Panc1 (cell line): ENCODE data around the gene LYST. TPM values are rescaled to one million over a fixed set of nuclear protein-coding genes. Genes with fewer than 3 reads are reported as not detected.

ENCODE experiments used
- ATAC-seq: fragments of 200-7000 bp; cut with Tn5 transposase; 2 replicates; pipeline ENCODE4 v1.9.1; 2020; ENCODE audit warnings: mild to moderate bottlenecking, moderate library complexity
- BruUV-seq: library from RNA; stranded (reverse); fragments of 400-500 nt; replicated peaks from 2 replicates; lab custom pipeline; 2021; lab: Mats Ljungman, UMichigan
- CTCF ChIA-PET: fragments of 300-600 bp; sonication (Branson Sonifier 250); formaldehyde crosslinking; loops from one replicate; lab custom pipeline; 2022; ENCODE audit warnings: antibody characterized with exemption; lab: Charles Lee
- POLR2A ChIA-PET: fragments of 300-600 bp; sonication (Branson Sonifier 250); formaldehyde crosslinking; loops from one replicate; lab custom pipeline; 2022; ENCODE audit warnings: antibody characterized with exemption; lab: Charles Lee
- DNase-seq: peaks from one replicate; pipeline ENCODE4 v3.0.0-alpha.2; 2010; ENCODE audit warnings: low read depth, low spot score
- H3K27ac ChIP-seq: 2 replicates; pipeline ENCODE4 v1.5.1; 2011; ENCODE audit warnings: mild to moderate bottlenecking, low read length, inconsistent platforms
- H3K27me3 ChIP-seq: fragments of 200-500 bp; sonication (Bioruptor generic); 2 replicates; pipeline ENCODE4 v1.6.0; 2014; ENCODE audit warnings: low read length, inconsistent platforms; ENCODE audit not compliant: control insufficient read depth, insufficient read depth
- H3K36me3 ChIP-seq: fragments of 200-500 bp; sonication (Bioruptor generic); 2 replicates; pipeline ENCODE4 v1.5.1; 2014; ENCODE audit warnings: inconsistent platforms, mild to moderate bottlenecking, low read length, moderate library complexity; ENCODE audit not compliant: control insufficient read depth, insufficient read depth
- H3K4me1 ChIP-seq: 2 replicates; pipeline ENCODE4 v1.5.1; 2011; ENCODE audit warnings: inconsistent platforms, mild to moderate bottlenecking, low read length, moderate library complexity; ENCODE audit not compliant: control insufficient read depth, insufficient read depth
- H3K4me3 ChIP-seq, 2 experiments: 2 replicates each; pipeline ENCODE4 v1.5.1; 2011 to 2012; ENCODE audit warnings: low read depth in 2 of 2, low read length in 2 of 2, mild to moderate bottlenecking in 2 of 2, inconsistent platforms in 1 of 2, moderate library complexity in 1 of 2
- H3K9me3 ChIP-seq: fragments of 200-500 bp; sonication (Bioruptor generic); 2 replicates; pipeline ENCODE4 v1.5.1; 2014; ENCODE audit warnings: low read depth, mild to moderate bottlenecking, inconsistent platforms, low read length, moderate library complexity; ENCODE audit not compliant: control insufficient read depth, insufficient read depth
- POLR2AphosphoS5 ChIP-seq: IDR thresholded peaks from 2 replicates; pipeline ENCODE4 v1.6.1; 2012; ENCODE audit warnings: mild to moderate bottlenecking, low read depth, low read length, moderate library complexity
- REST ChIP-seq, 2 experiments: IDR thresholded peaks; 2 replicates each; pipeline ENCODE4 v1.6.1; 2011 to 2012; ENCODE audit warnings: low read depth in 2 of 2, control low read depth in 1 of 2, low read length in 1 of 2, mild to moderate bottlenecking in 1 of 2, moderate library complexity in 1 of 2; ENCODE audit not compliant: insufficient read depth in 1 of 2
- SIN3A ChIP-seq: IDR thresholded peaks from 2 replicates; pipeline ENCODE4 v1.6.1; 2012; ENCODE audit warnings: low read depth, mild to moderate bottlenecking, low read length, moderate library complexity, borderline replicate concordance; ENCODE audit not compliant: insufficient read depth
- TCF7L2 ChIP-seq: IDR thresholded peaks from 2 replicates; pipeline ENCODE4 v1.6.1; 2011; ENCODE audit warnings: mild to moderate bottlenecking, low read depth, low read length, inconsistent platforms
- in situ Hi-C: cut with HindIII; loops from 2 replicates; pipeline ENCODE4 v1.10.0; 2016; ENCODE audit warnings: low sequenced_read_pairs, low pct_unique_long_range_greater_than_20kb
- intact Hi-C: fragments of 100-400 bp; cut with micrococcal nuclease; formaldehyde crosslinking; loops from one replicate; pipeline ENCODE4 v1.10.0; 2022; ENCODE audit not compliant: unreplicated experiment
- total RNA-seq: library from RNA; stranded (reverse); gene quantifications from one replicate; pipeline ENCODE4 v1.2.1, GENCODE V29; 2021; ENCODE audit not compliant: unreplicated experiment
- TF ChIP-seq, protein P1 (sequence below): fragments of 450-650 bp; IDR thresholded peaks from 2 replicates; pipeline ENCODE4 v1.5.1; 2017; ENCODE audit warnings: mild to moderate bottlenecking

Gene LYST
- total RNA-seq, 1 experiment from 2014 or later = 75.2 TPM

DNA sequence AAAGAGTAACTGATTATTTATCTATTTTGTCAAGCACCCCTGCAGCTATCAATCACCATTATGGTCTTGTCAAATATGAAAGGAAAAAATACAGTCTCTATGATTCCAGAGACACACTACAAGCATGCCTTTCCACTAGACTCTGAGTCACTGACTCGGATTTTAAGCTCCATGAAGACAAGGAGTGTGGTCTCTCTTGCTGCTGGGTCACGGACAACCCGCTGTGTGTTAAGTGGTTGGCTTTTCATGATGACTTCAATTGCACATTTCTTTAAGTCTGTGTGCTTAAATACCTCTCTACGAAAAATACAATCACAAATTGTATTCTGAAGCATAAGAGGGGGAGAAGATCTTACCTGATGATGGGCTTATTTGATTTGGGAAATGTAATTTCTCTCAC lies 203.1 kb downstream of the LYST start:
- CTCF ChIA-PET = no interaction called here
- ATAC-seq = no peak
- POLR2A ChIA-PET = no interaction called here
- Histone ChIP-seq H3K9me3 (no peaks in the 10 kb centered on the region), H3K4me1 (no peaks in the 10 kb centered on the region), H3K4me3 (no peak overlapping the region), H3K36me3 (peaks cover 24% of the 10 kb centered on the region), H3K27me3 (no peaks in the 10 kb centered on the region), H3K27ac (no peak overlapping the region)
- in situ Hi-C loops = no loop called here
- DNase-seq = no peak
- intact Hi-C loops = no loop called here
- BruUV-seq = no TSS peak
- TF ChIP-seq POLR2AphosphoS5 (no peak), REST (IDR thresholded peaks at IDR 0.05; ENCODE audit: insufficient read depth in 1 of 2, low read depth in 2 of 2, low read length in 1 of 2) (no peak), SIN3A (no peak), TCF7L2 (no peak)
- TF ChIP-seq, protein P1, sequence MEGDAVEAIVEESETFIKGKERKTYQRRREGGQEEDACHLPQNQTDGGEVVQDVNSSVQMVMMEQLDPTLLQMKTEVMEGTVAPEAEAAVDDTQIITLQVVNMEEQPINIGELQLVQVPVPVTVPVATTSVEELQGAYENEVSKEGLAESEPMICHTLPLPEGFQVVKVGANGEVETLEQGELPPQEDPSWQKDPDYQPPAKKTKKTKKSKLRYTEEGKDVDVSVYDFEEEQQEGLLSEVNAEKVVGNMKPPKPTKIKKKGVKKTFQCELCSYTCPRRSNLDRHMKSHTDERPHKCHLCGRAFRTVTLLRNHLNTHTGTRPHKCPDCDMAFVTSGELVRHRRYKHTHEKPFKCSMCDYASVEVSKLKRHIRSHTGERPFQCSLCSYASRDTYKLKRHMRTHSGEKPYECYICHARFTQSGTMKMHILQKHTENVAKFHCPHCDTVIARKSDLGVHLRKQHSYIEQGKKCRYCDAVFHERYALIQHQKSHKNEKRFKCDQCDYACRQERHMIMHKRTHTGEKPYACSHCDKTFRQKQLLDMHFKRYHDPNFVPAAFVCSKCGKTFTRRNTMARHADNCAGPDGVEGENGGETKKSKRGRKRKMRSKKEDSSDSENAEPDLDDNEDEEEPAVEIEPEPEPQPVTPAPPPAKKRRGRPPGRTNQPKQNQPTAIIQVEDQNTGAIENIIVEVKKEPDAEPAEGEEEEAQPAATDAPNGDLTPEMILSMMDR = no peak

- CTCF ChIA-PET = no interaction called here
- BruUV-seq = no TSS peak
These were observed 205.1 kb downstream of the LYST start for GRCh38 chr1:235661568-235661967.

More at GRCh38 chr1:235661568-235661967, 205.1 kb downstream of the LYST start:
- ATAC-seq (no peak), DNase-seq (no peak)
- TF ChIP-seq, protein P1 = no peak
- TF ChIP-seq TCF7L2 (no peak), POLR2AphosphoS5 (no peak), REST (IDR thresholded peaks at IDR 0.05; ENCODE audit: insufficient read depth in 1 of 2, low read depth in 2 of 2, low read length in 1 of 2) (no peak), SIN3A (no peak)
- peaks cover 24% of the 10 kb centered on the region for H3K36me3 ChIP-seq
- in situ Hi-C loops (no loop called here), intact Hi-C loops (no loop called here)
- POLR2A ChIA-PET = no interaction called here
- no peaks in the 10 kb centered on the region for H3K27me3 ChIP-seq
- H3K4me3 ChIP-seq = no peak overlapping the region
- H3K9me3 ChIP-seq = no peaks in the 10 kb centered on the region
- H3K4me1 ChIP-seq = peaks cover 6% of the 10 kb centered on the region; the same call in 1 of the 2 replicates
- H3K27ac ChIP-seq = no peak overlapping the region
